Ammon's horn (tissue), 1 donor: Measurements from ENCODE around the gene PRSS35.
"Not testable (repeated sequence)": the region's sequence is repeated elsewhere in the genome, so short reads cannot be mapped to it uniquely, and the experiment has no call there.

ENCODE experiments used
- DNase-seq: peaks from one replicate; pipeline ENCODE4 v3.0.0-alpha.2; 2016; ENCODE audit warnings: low spot score

PRSS35 gene

GRCh38 chr6:83518816-83519480 is 6.6 kb downstream of the PRSS35 start:
- DNase-seq: no peak

GRCh38 chr6:83536034-83536646 is 23.8 kb downstream of the PRSS35 start:
- DNase-seq: peak; percentile 14

- DNase-seq: no peak
Observed at GRCh38 chr6:83536647-83537589, 24.6 kb downstream of the PRSS35 start.

GRCh38 chr6:83539678-83540077 is 27.3 kb downstream of the PRSS35 start:
- no peak for DNase-seq

DNA sequence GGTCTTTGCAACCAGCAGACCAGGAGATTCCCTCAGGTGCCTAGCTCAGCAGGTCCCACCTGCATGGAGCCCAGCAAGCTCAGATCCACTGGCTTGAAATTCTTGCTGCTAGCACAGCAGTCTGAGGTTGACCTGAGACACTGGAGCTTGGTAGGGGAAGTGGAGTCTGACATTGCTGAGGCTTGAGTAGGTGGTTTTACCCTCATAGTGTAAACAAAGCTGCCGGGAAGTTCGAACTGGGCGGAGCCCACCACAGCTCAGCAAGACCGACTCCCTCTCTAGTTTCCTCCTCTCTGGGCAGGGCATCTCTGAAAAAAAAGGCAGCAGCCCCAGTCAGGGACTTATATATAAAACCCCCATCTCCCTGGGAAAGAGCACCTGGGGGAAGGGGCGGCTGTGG is 34.3 kb downstream of the PRSS35 start:
- DNase-seq: no peak

- DNase-seq: not testable (repeated sequence)
Observed at GRCh38 chr6:83550482-83550881, 38.1 kb downstream of the PRSS35 start.

DNA sequence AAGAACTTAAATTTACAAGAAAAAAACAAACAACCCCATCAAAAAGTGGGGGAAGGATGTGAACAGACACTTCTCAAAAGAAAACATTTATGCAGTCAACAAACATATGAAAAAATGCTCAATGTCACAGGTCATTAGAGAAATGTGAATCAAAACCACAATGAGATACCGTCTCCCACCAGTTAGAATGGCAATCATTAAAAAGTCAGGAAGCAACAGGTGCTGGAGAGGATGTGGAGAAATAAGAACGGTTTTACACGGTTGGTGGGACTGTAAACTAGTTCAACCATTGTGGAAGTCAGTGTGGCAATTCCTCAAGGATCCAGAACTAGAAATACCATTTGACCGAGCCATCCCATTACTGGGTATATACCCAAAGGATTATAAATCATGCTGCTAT is 39.4 kb downstream of the PRSS35 start:
- DNase-seq: not testable (repeated sequence)

DNA sequence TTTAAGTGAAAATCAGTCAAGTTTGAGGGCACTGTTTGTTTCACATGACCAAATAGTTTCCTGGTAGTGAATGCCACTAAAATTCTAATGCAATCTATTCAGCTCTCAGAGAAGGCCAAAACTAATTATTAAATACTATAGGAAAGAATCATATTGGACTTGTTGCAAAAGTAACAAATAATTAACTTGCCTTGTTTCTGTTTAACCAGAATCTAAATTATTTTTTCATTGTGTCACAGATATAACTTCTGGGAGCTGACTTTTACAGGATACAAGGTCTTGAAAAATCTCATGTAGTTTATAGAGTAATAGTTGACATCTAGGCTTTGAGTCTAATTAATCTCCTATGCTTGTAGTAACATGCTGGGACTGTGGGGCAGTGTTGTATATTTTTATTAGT is 44.5 kb downstream of the PRSS35 start:
- no peak for DNase-seq

DNA sequence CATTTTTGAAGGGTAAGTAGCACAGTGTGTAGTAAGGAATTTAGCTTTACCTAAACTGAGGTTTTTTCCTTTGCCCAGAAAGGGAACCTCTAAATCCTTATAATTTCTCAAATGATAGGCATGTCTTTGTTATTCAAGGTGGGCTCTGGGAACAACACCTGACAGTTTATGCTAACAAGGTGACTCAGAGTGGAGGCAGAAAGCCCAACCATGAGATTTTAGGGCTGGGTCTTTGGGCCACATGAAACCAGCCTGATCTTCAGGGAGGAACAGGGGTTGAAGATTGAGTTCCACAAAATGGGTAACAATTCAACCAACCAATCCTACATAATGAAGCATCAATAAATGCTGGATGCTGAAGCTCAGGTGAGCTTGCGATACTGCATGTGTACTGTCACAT is 46.6 kb downstream of the PRSS35 start:
- no peak for DNase-seq

GRCh38 chr6:83571663-83572185 is 59.4 kb downstream of the PRSS35 start:
- not testable (repeated sequence) for DNase-seq

DNA sequence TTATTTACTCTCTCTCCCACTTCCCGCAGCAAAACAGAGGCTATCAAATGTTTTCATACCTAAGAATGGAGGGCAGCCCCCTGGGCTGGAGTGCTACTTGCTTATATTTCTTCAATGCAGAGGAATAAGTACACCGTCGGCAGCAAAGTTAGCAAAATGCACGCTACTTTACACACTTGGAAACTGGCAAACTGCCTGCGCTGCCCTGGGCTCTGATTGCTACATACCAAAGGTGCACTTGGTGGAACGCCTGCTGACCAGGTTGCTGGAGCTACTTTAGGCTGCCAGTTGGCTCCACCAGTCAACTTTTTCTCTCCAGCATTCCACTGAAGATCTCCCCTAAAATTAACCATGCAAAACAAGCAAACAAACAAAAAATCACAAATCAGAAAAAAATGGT is 62.4 kb downstream of the PRSS35 start:
- DNase-seq: no peak
